Activated CD8-positive, alpha-beta T cell treated with anti-CD3 and anti-CD28 coated beads, Interleukin-2, amount 10 ng/mL, durations not matched to agents 7 days and 5 days (primary cell): ENCODE measurements around the gene SUDS3. TPM values are rescaled to one million over a fixed set of nuclear protein-coding genes. Genes with fewer than 3 reads are reported as not detected.

ENCODE experiments used
- ATAC-seq: fragments of 150-1000 bp; cut with Tn5 transposase; one replicate; pipeline ENCODE4 v1.10.0; 2021; ENCODE audit warnings: moderate library complexity
- CTCF ChIA-PET: fragments of 350-600 bp; sonication (Branson Sonifier 250); formaldehyde crosslinking; loops from one replicate; lab custom pipeline; 2021; ENCODE audit warnings: antibody characterized with exemption; lab: Charles Lee
- POLR2A ChIA-PET: fragments of 350-600 bp; sonication (Branson Sonifier 250); formaldehyde crosslinking; loops from one replicate; lab custom pipeline; 2021; ENCODE audit warnings: antibody characterized with exemption; lab: Charles Lee
- DNase-seq: peaks from one replicate; pipeline ENCODE4 v3.0.0-alpha.2; 2020
- H3K27ac Mint-ChIP-seq: one replicate; pipeline ENCODE4 v1.8.0; 2021; ENCODE audit warnings: mild to moderate bottlenecking, mixed read lengths
- H3K27me3 Mint-ChIP-seq: one replicate; pipeline ENCODE4 v1.8.0; 2021; ENCODE audit warnings: low read depth, mixed read lengths
- H3K36me3 Mint-ChIP-seq: one replicate; pipeline ENCODE4 v1.8.0; 2021; ENCODE audit warnings: low read depth, mixed read lengths
- H3K4me1 Mint-ChIP-seq: one replicate; pipeline ENCODE4 v1.8.0; 2021; ENCODE audit warnings: low read depth, mixed read lengths
- H3K4me3 Mint-ChIP-seq: one replicate; pipeline ENCODE4 v1.8.0; 2021; ENCODE audit warnings: mild to moderate bottlenecking, mixed read lengths
- H3K9me3 Mint-ChIP-seq: one replicate; pipeline ENCODE4 v1.8.0; 2022; ENCODE audit warnings: mixed read lengths; ENCODE audit not compliant: insufficient read depth
- total RNA-seq, 2 experiments: library from RNA; stranded (reverse); gene quantifications; one replicate each; pipeline ENCODE4 v1.2.3, GENCODE V29; 2021

SUDS3 gene
- 10 to 100 TPM; 23.3 to 25.3 TPM for total RNA-seq

GRCh38 chr12:118376089-118377020 is at the start of gene SUDS3:
SUDS3 (plus strand) TSS chr12:118376555; CDS start chr12:118376692, 137 bp downstream.
- peak within 1 kb of the TSS; percentile 100 for H3K27ac Mint-ChIP-seq
- peaks cover 6% of the 10 kb centered on the region for H3K36me3 Mint-ChIP-seq
- DNase-seq (peak; percentile 94), ATAC-seq (peak; percentile 31)
- ChIA-PET POLR2A (interaction anchor here (0.6 to 2.1 kb wide), 5 partner anchors 18 to 315 kb away, joined by 3 to 29 read pairs (median 6); partner anchors contain the start of genes PEBP1 and WSB2), CTCF (interaction anchor here (0.6 to 4.9 kb wide), 52 partner anchors 9 to 1291 kb away, joined by 3 to 146 read pairs (median 4); partner anchors contain the start of genes FBXO21, PEBP1, PRKAB1 and RFC5)
- H3K4me1 Mint-ChIP-seq = peaks cover 41% of the 10 kb centered on the region
- H3K9me3 Mint-ChIP-seq = no peaks in the 10 kb centered on the region
- no peaks in the 10 kb centered on the region for H3K27me3 Mint-ChIP-seq
- H3K4me3 Mint-ChIP-seq = peak within 1 kb of the TSS; percentile 97

- POLR2A ChIA-PET = no interaction called here
- H3K4me1 Mint-ChIP-seq = peaks cover 9% of the 10 kb centered on the region
- H3K4me3 Mint-ChIP-seq = no peak overlapping the region
- CTCF ChIA-PET = no interaction called here
- no peaks in the 10 kb centered on the region for H3K9me3 Mint-ChIP-seq
- DNase-seq = no peak
- ATAC-seq = no peak
- H3K27me3 Mint-ChIP-seq = no peaks in the 10 kb centered on the region
- H3K27ac Mint-ChIP-seq = no peak overlapping the region
- H3K36me3 Mint-ChIP-seq = peaks cover 17% of the 10 kb centered on the region
Measured at GRCh38 chr12:118326991-118327390, 49.4 kb upstream of the SUDS3 start.

- ChIA-PET POLR2A (no interaction called here), CTCF (no interaction called here)
- Mint-ChIP-seq H3K27ac (no peak overlapping the region), H3K4me3 (no peak overlapping the region), H3K27me3 (no peaks in the 10 kb centered on the region), H3K36me3 (peaks cover 17% of the 10 kb centered on the region), H3K4me1 (peaks cover 9% of the 10 kb centered on the region), H3K9me3 (no peaks in the 10 kb centered on the region)
- ATAC-seq = no peak
- DNase-seq = no peak
Measured at GRCh38 chr12:118327391-118327790, 49.0 kb upstream of the SUDS3 start.

- ChIA-PET POLR2A (no interaction called here), CTCF (no interaction called here)
- Mint-ChIP-seq H3K36me3 (peaks cover 27% of the 10 kb centered on the region), H3K4me1 (peaks cover 9% of the 10 kb centered on the region), H3K9me3 (no peaks in the 10 kb centered on the region), H3K4me3 (no peak overlapping the region), H3K27me3 (no peaks in the 10 kb centered on the region), H3K27ac (no peak overlapping the region)
- ATAC-seq = no peak
- no peak for DNase-seq
Measured at GRCh38 chr12:118328486-118329330, 47.6 kb upstream of the SUDS3 start.

- peaks cover 30% of the 10 kb centered on the region for H3K36me3 Mint-ChIP-seq
- H3K4me1 Mint-ChIP-seq = peaks cover 9% of the 10 kb centered on the region
- CTCF ChIA-PET = interaction anchor here (0.8 kb wide), 1 partner anchor 26 kb away, joined by 3 read pairs; no protein-coding TSS in a partner anchor
- POLR2A ChIA-PET = interaction anchor here (0.7 kb wide), 1 partner anchor 1074 kb away, joined by 3 read pairs; no protein-coding TSS in a partner anchor
- H3K27ac Mint-ChIP-seq = no peak overlapping the region
- H3K4me3 Mint-ChIP-seq = no peak overlapping the region
- no peak for DNase-seq
- ATAC-seq = no peak
- no peaks in the 10 kb centered on the region for H3K27me3 Mint-ChIP-seq
- H3K9me3 Mint-ChIP-seq = no peaks in the 10 kb centered on the region
Measured at GRCh38 chr12:118330421-118331018, 45.8 kb upstream of the SUDS3 start.

GRCh38 chr12:118332511-118332910 is 43.8 kb upstream of the SUDS3 start:
- ChIA-PET CTCF (interaction anchor here (0.6 to 1.3 kb wide), 2 partner anchors 12 to 16 kb away, joined by 3 read pairs; no protein-coding TSS in a partner anchor), POLR2A (no interaction called here)
- Mint-ChIP-seq H3K4me3 (no peak overlapping the region), H3K27me3 (no peaks in the 10 kb centered on the region), H3K9me3 (no peaks in the 10 kb centered on the region), H3K36me3 (peaks cover 33% of the 10 kb centered on the region), H3K27ac (no peak overlapping the region), H3K4me1 (peaks cover 9% of the 10 kb centered on the region)
- ATAC-seq (no peak), DNase-seq (no peak)

GRCh38 chr12:118334241-118334640 is 42.1 kb upstream of the SUDS3 start:
- Mint-ChIP-seq H3K4me1 (peaks cover 21% of the 10 kb centered on the region), H3K27ac (no peak overlapping the region), H3K9me3 (no peaks in the 10 kb centered on the region), H3K27me3 (no peaks in the 10 kb centered on the region), H3K36me3 (peaks cover 37% of the 10 kb centered on the region), H3K4me3 (no peak overlapping the region)
- CTCF ChIA-PET = no interaction called here
- POLR2A ChIA-PET = no interaction called here
- no peak for DNase-seq
- no peak for ATAC-seq

- ChIA-PET POLR2A (no interaction called here), CTCF (interaction anchor here (0.7 to 1.2 kb wide), 3 partner anchors 17 to 41 kb away, joined by 3 read pairs; no protein-coding TSS in a partner anchor)
- H3K27ac Mint-ChIP-seq = no peak overlapping the region
- no peaks in the 10 kb centered on the region for H3K9me3 Mint-ChIP-seq
- peaks cover 37% of the 10 kb centered on the region for H3K36me3 Mint-ChIP-seq
- ATAC-seq (no peak), DNase-seq (no peak)
- H3K4me3 Mint-ChIP-seq = no peak overlapping the region
- H3K27me3 Mint-ChIP-seq = no peaks in the 10 kb centered on the region
- peaks cover 23% of the 10 kb centered on the region for H3K4me1 Mint-ChIP-seq
Measured at GRCh38 chr12:118334939-118335567, 41.3 kb upstream of the SUDS3 start.

- H3K27ac Mint-ChIP-seq = no peak overlapping the region
Measured at GRCh38 chr12:118336123-118336522, 40.2 kb upstream of the SUDS3 start.

GRCh38 chr12:118337194-118337838 is 39.0 kb upstream of the SUDS3 start:
- Mint-ChIP-seq H3K4me1 (peaks cover 16% of the 10 kb centered on the region), H3K27ac (no peak overlapping the region), H3K4me3 (no peak overlapping the region), H3K9me3 (no peaks in the 10 kb centered on the region), H3K36me3 (peaks cover 33% of the 10 kb centered on the region), H3K27me3 (no peaks in the 10 kb centered on the region)
- ATAC-seq (no peak), DNase-seq (no peak)
- CTCF ChIA-PET = interaction anchor here (1.4 kb wide), 1 partner anchor 39 kb away, joined by 4 read pairs; the partner anchor contains the start of gene SUDS3
- POLR2A ChIA-PET = no interaction called here

More at GRCh38 chr12:118336123-118336522, 40.2 kb upstream of the SUDS3 start:
- ATAC-seq = no peak
- CTCF ChIA-PET = interaction anchor here (1.2 kb wide), 1 partner anchor 39 kb away, joined by 3 read pairs; no protein-coding TSS in a partner anchor
- Mint-ChIP-seq H3K4me1 (peaks cover 14% of the 10 kb centered on the region), H3K36me3 (peaks cover 31% of the 10 kb centered on the region), H3K27me3 (no peaks in the 10 kb centered on the region), H3K4me3 (no peak overlapping the region), H3K9me3 (no peaks in the 10 kb centered on the region)
- POLR2A ChIA-PET = no interaction called here
- no peak for DNase-seq
